Urinary bladder (tissue), 4 donors: Measurements from ENCODE around the gene SYDE1. TPM values are rescaled to one million over a fixed set of nuclear protein-coding genes. Genes with fewer than 3 reads are reported as not detected.

Experiments
- DNase-seq: peaks from one replicate; pipeline ENCODE4 v3.0.0-alpha.2; 2015; ENCODE audit errors: extremely low spot score
- H3K27ac ChIP-seq: one replicate; pipeline ENCODE4 v1.5.1; 2013; ENCODE audit warnings: low read depth, mild to moderate bottlenecking, moderate library complexity
- H3K36me3 ChIP-seq: one replicate; pipeline ENCODE4 v1.6.1; 2013; ENCODE audit warnings: mild to moderate bottlenecking, moderate library complexity; ENCODE audit not compliant: insufficient read depth
- H3K4me1 ChIP-seq: one replicate; pipeline ENCODE4 v1.6.1; 2013; ENCODE audit warnings: mild to moderate bottlenecking, moderate library complexity; ENCODE audit not compliant: insufficient read depth
- H3K4me3 ChIP-seq: one replicate; pipeline ENCODE4 v1.5.1; 2013; ENCODE audit warnings: low read depth, low read length
- WGBS: extraction: QIAGEN DNeasy Blood & Tissue Kit; methylation state at CpG from one replicate; pipeline ENCODE4 v1.1.7; 2013; 5-methylcytosine and 5-hydroxymethylcytosine counted together
- polyA plus RNA-seq: library from polyadenylated mRNA; stranded (reverse); fragments of 200-250 nt; gene quantifications from one replicate; pipeline ENCODE4 v1.2.3, GENCODE V29; 2013
- small RNA-seq: library from RNA; depleted of rRNA; stranded (forward); fragments of <200 nt; gene quantifications from one replicate; pipeline ENCODE3, GENCODE V24; 2014
- total RNA-seq: library from RNA; depleted of rRNA; stranded (reverse); fragments of >200 nt; gene quantifications from one replicate; pipeline ENCODE4 v1.2.3, GENCODE V29; 2014
- donor health status: healthy with polysubstance abuse.
- donor health status: healthy.

SYDE1 gene
- total and polyA plus RNA-seq, 2 donors = 12.8 to 35.6 TPM

DNA sequence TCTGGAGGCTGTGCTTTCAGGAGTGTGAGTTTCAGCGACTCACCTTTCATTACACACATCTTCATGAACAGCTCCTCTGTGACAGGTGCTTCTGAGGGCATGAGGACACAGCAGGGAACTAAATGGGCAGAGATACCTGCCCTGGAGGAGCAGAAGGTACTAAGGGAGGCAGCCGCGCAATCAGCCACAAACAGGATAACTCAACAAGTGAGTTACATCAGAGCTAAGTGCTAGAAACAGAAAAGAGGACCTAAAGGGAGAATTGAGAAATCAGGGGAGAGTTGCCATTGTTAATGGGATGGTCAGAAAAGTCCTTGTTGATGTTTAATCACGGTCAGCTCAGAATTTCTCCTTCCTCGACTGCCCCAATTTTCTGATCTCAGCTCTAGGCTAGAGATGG lies 42.5 kb downstream of the SYDE1 start:
- no peaks in the 10 kb centered on the region for H3K36me3 ChIP-seq
- no peak for DNase-seq
- no peak overlapping the region for H3K4me3 ChIP-seq
- 77% methylated on average over 5 of the region's 5 CpGs for whole genome bisulfite sequencing
- no peaks in the 10 kb centered on the region for H3K4me1 ChIP-seq
- H3K27ac ChIP-seq = no peak overlapping the region

DNA sequence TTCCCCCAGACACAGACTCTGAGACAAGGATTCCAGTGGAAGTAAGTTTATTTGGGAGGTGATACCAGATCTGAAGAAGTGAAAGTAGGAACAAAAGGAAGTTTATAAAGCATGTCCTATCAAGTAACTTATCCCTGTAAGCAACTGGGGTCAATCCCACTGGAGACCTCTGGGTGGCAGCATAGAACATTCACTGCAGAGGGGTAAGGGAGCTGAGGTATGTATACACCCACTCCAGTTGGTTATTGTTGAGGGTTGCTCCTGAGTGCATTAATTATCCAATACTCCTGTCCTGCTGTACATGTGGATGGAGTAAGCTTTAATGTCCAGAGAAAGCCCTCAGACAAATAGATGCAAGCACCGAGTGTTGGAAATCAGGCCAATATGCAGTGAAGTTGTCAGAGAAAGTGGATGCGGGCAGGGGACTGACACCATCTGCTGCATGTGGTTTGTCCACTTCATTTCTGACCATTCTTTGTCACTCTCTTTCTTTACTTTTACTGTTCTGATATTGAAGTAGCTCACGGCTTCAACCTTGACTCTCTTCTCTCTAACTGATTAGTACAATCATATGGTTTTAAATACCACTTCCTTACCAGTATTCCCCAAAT lies 46.9 kb downstream of the SYDE1 start:
- Histone ChIP-seq H3K36me3 (no peaks in the 10 kb centered on the region), H3K4me3 (no peak overlapping the region), H3K27ac (no peak overlapping the region), H3K4me1 (no peaks in the 10 kb centered on the region)
- DNase-seq = no peak
- 95% methylated on average over 3 of the region's 3 CpGs for WGBS

DNA sequence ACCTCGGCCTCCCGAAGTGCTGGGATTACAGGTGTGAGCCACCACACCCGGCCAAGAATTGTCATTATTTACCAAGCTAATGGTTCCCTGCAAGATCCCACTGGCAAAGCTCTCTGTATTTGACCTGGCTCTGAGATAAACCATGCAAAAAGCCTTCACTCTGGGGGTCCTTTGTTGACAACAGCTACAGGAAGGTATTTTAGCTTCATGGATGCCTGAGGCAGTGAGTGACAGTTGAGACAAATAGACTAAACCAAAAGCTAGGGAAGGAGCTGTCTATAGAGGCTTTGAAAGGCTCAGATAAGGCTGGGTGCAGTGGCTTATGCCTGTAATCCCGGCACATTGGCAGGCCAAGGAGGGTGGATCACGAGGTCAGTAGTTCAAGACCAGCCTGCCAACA lies 48.1 kb downstream of the SYDE1 start:
- DNase-seq = no peak
- H3K4me1 ChIP-seq = no peaks in the 10 kb centered on the region
- H3K4me3 ChIP-seq = no peak overlapping the region
- no peak overlapping the region for H3K27ac ChIP-seq
- no peaks in the 10 kb centered on the region for H3K36me3 ChIP-seq
- WGBS = 92% methylated on average over 5 of the region's 5 CpGs

DNA sequence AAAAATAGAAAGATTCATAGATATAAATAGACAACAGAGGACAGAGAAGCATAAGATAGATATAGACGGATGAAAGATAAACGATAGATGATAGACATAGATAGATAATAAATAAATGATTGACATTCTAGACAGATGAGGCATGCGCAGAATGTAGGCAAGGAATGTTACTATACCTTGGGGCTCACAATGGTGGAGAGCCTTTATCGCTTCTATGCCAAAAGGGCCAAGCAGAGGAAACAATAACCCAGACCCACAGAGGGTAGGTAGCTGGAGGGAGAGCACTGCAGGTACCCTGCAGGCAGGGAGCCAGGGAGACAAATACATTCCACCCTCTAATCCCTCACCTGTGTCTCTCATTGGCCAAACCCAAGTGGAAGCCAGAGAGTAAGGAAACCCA lies 49.2 kb downstream of the SYDE1 start:
- no peak overlapping the region for H3K27ac ChIP-seq
- no peaks in the 10 kb centered on the region for H3K4me1 ChIP-seq
- H3K36me3 ChIP-seq = no peaks in the 10 kb centered on the region
- DNase-seq = no peak
- H3K4me3 ChIP-seq = no peak overlapping the region
- 95% methylated on average over 4 of the region's 4 CpGs for WGBS

DNA sequence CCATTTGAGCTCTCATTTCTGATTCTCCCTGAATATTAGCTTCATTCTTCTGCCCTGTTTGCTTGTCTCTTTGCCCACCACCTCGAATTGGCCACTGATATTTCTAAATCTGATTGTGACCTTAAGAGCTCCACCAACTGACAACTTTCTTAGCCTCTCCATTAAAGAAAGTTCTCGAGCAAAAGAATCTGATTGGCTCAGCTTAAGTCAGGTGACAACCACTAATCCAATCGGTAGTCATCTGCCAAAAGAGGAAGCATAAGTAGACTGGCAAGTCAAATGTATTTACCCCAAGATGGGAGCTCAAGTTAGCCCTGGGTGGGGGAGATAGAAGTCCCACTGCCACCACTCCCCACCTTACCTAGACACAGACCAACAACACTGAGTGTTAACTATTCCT lies 52.0 kb downstream of the SYDE1 start:
- Histone ChIP-seq H3K4me3 (no peak overlapping the region), H3K36me3 (no peaks in the 10 kb centered on the region), H3K27ac (no peak overlapping the region), H3K4me1 (no peaks in the 10 kb centered on the region)
- no peak for DNase-seq
- WGBS = 80% methylated on average over 3 of the region's 3 CpGs

DNA sequence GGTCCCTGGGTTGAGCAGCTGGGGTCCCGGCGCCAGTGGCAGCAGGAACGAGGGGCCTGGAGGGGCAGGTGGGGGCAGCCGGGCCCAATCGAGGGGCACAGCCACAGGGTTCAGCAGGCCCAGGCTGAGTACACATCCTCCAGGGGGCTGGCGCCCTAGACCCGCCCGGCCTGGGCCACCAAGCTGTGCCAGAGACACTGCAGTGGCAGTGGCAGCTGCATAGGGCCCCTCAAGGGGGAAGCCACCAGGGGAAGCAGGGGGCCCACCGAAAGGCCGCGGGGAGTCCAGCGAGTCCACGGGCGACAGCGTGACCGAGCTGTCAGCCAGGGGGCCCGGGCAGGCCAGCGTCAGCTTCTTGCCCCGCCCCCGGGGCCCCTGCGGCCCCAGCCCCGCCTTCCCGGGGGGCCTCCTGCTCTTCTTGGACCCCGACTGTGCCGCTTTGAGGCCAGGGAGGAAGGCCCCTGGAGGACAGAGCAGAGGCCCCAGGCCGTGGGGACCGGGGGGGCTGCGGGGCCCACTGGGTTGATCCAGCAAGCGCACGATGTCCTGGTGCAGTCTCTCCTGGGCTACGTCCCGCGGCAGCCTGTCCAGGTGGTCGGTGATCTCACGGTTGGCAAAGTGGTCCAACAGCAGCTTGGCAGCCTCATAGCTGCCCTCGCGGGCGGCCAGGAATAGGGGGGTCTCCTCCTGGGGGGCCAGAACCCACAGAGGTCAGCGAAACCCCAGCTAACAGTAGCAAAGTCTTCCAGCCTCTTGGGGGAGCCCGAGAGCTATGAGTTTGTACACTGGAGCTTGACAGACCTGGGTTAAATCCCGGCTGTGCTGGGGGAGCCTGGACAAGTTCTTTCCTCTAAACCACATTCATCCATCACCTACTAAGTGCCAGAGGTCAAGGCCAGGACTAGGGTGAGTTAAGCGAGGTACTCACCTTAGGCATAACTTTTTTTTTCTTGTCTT lies 54.1 kb downstream of the SYDE1 start:
- no peak overlapping the region for H3K4me3 ChIP-seq
- no peak for DNase-seq
- H3K36me3 ChIP-seq = no peaks in the 10 kb centered on the region
- H3K27ac ChIP-seq = no peak overlapping the region
- H3K4me1 ChIP-seq = no peaks in the 10 kb centered on the region
- 95% methylated on average over 42 of the region's 42 CpGs for WGBS

Small RNA genes lying within 50 kb of the gene (small RNA-seq; reads per million reads assigned to genes)
- gene RNU6-782P = not detected

Other genes starting within 250 kb of the SYDE1 start
- not detected for gene OR7A17, start 221.3 kb upstream of the SYDE1 start, total RNA-seq
- gene OR7A17, start 221.3 kb upstream of the SYDE1 start, polyA plus RNA-seq = not detected
- not detected for gene OR7C2, start 165.9 kb upstream of the SYDE1 start, total RNA-seq
- not detected for gene OR7C2, start 165.9 kb upstream of the SYDE1 start, polyA plus RNA-seq
- not detected for gene SLC1A6, start 127.5 kb upstream of the SYDE1 start, total RNA-seq
- not detected for gene SLC1A6, start 127.5 kb upstream of the SYDE1 start, polyA plus RNA-seq
- not detected for gene CASP14, start 57.9 kb upstream of the SYDE1 start, total RNA-seq
- gene CASP14, start 57.9 kb upstream of the SYDE1 start, polyA plus RNA-seq = not detected
- gene OR1I1, start 25.2 kb upstream of the SYDE1 start, total RNA-seq = not detected
- gene OR1I1, start 25.2 kb upstream of the SYDE1 start, polyA plus RNA-seq = not detected
- 53.6 TPM for gene NOTCH3, start 93.6 kb downstream of the SYDE1 start, total RNA-seq
- gene NOTCH3, start 93.6 kb downstream of the SYDE1 start, polyA plus RNA-seq = 35.9 TPM
- 0.74 TPM for gene EPHX3, start 125.0 kb downstream of the SYDE1 start, total RNA-seq
- 1.6 TPM for gene EPHX3, start 125.0 kb downstream of the SYDE1 start, polyA plus RNA-seq
- gene BRD4, start 225.1 kb downstream of the SYDE1 start, total RNA-seq = 16.4 TPM
- gene BRD4, start 225.1 kb downstream of the SYDE1 start, polyA plus RNA-seq = 28.0 TPM